HepG2 (cell line): ENCODE results near the gene PLCB1. TPM values are rescaled to one million over a fixed set of nuclear protein-coding genes. Genes with fewer than 3 reads are reported as not detected.
"Not testable (repeated sequence)": the region's sequence is repeated elsewhere in the genome, so short reads cannot be mapped to it uniquely, and the experiment has no call there.

Experiments
- ATAC-seq: fragments of 200-7000 bp; cut with Tn5 transposase; 3 replicates; pipeline ENCODE4 v1.9.1; 2020; ENCODE audit warnings: mild to moderate bottlenecking, moderate library complexity
- BruUV-seq: library from RNA; stranded (reverse); fragments of 400-500 nt; replicated peaks from 2 replicates; lab custom pipeline; 2021; lab: Mats Ljungman, UMichigan
- CTCF ChIA-PET: fragments of 300-600 bp; formaldehyde crosslinking; extraction: SDS; loops from one replicate; lab custom pipeline; 2021; ENCODE audit warnings: low total read pairs, inconsistent platforms, low intra/inter-chr PET ratio; lab: Yijun Ruan, JAX
- POLR2A ChIA-PET: fragments of 350-600 bp; sonication (Branson Sonifier 250); formaldehyde crosslinking; loops from one replicate; lab custom pipeline; 2020; ENCODE audit warnings: antibody characterized with exemption, inconsistent platforms; lab: Yijun Ruan, JAX
- DNase-seq: peaks from one replicate; pipeline ENCODE4 v3.0.0-alpha.2; 2015; ENCODE audit warnings: low spot score
- FAIRE-seq: peaks from 3 replicates; lab custom pipeline; 2011; peaks lifted over from hg19 to GRCh38; lab: Jason Lieb, UNC
- H2AFZ ChIP-seq: one replicate; pipeline ENCODE4 v1.6.1; 2011; ENCODE audit warnings: low read length, inconsistent platforms
- H3K27ac ChIP-seq: fragments of 300-600 bp; 3 replicates; pipeline ENCODE4 v1.8.0; 2011; ENCODE audit warnings: mixed run types, mild to moderate bottlenecking, mixed read lengths, low read length, inconsistent platforms; ENCODE audit not compliant: insufficient read depth; ENCODE audit errors: extremely low read length
- H3K27me3 ChIP-seq, 2 experiments: fragments of 200-600 bp in 1 of 2; 2 replicates in 1 of 2; 3 replicates in 1 of 2; pipeline versions ENCODE4 v1.6.0 to v1.8.0; 2011; ENCODE audit warnings: low read length in 2 of 2, mild to moderate bottlenecking in 2 of 2, moderate library complexity in 2 of 2, inconsistent platforms in 1 of 2; ENCODE audit not compliant: insufficient read depth in 2 of 2, control insufficient read depth in 1 of 2
- H3K36me3 ChIP-seq, 2 experiments: fragments of 200-600 bp in 1 of 2; replicated peaks in 1 of 2; 2 replicates in 1 of 2; 3 replicates in 1 of 2; pipeline versions ENCODE4 v1.5.1 to v1.8.0; 2011; ENCODE audit warnings: low read length in 2 of 2, inconsistent platforms in 1 of 2; ENCODE audit not compliant: insufficient read depth in 2 of 2, control insufficient read depth in 1 of 2
- H3K4me1 ChIP-seq: 2 replicates; pipeline ENCODE4 v1.5.1; 2012; ENCODE audit warnings: low read length, inconsistent platforms; ENCODE audit not compliant: insufficient read depth
- H3K4me2 ChIP-seq: 2 replicates; pipeline ENCODE4 v1.6.0; 2011; ENCODE audit warnings: low read depth, low read length, inconsistent platforms
- H3K4me3 ChIP-seq, 3 experiments: fragments of 200-600 bp in 1 of 3; sonication (generic), shearing (Covaris generic) in 1 of 3; replicated peaks in 1 of 3; 2 replicates each; pipeline ENCODE4 v1.5.1; 2011 to 2016; ENCODE audit warnings: low read length in 3 of 3, inconsistent platforms in 2 of 3, low read depth in 2 of 3, mild to moderate bottlenecking in 2 of 3, control low read depth in 1 of 3, mixed read lengths in 1 of 3; ENCODE audit not compliant: insufficient read depth in 1 of 3
- H3K79me2 ChIP-seq: one replicate; pipeline ENCODE4 v1.6.1; 2011; ENCODE audit warnings: low read length, inconsistent platforms; ENCODE audit not compliant: insufficient read depth
- H3K9ac ChIP-seq: 2 replicates; pipeline ENCODE4 v1.6.0; 2011; ENCODE audit warnings: mild to moderate bottlenecking, low read depth, low read length, inconsistent platforms; ENCODE audit not compliant: insufficient read depth
- H3K9me3 ChIP-seq: 2 replicates; pipeline ENCODE4 v1.5.1; 2012; ENCODE audit warnings: mild to moderate bottlenecking, low read length
- H4K20me1 ChIP-seq: 2 replicates; pipeline ENCODE4 v1.6.0; 2011; ENCODE audit warnings: inconsistent platforms, mild to moderate bottlenecking, low read length, moderate library complexity; ENCODE audit not compliant: insufficient read depth
- FUBP1 ChIP-seq: sonication (generic); formaldehyde crosslinking; IDR thresholded peaks from 2 replicates; pipeline ENCODE4 v1.5.1; 2020; ENCODE audit warnings: missing genetic modification reagents, mild to moderate bottlenecking, borderline replicate concordance
- KLF9 ChIP-seq: IDR thresholded peaks from 2 replicates; pipeline ENCODE4 v1.6.1; 2016; ENCODE audit warnings: low read depth
- SNAPC4 ChIP-seq: sonication (generic); formaldehyde crosslinking; IDR thresholded peaks from 2 replicates; pipeline ENCODE4 v1.4.0; 2020; ENCODE audit warnings: mild to moderate bottlenecking, missing genetic modification reagents
- ZBTB26 ChIP-seq: IDR thresholded peaks from 2 replicates; pipeline ENCODE4 v1.6.1; 2016; ENCODE audit warnings: missing compliant biosample characterization, missing genetic modification reagents, borderline replicate concordance
- ZNF121 ChIP-seq: sonication (generic); formaldehyde crosslinking; IDR thresholded peaks from 2 replicates; pipeline ENCODE4 v1.5.0; 2020; ENCODE audit warnings: mild to moderate bottlenecking, missing genetic modification reagents
- ZNF33B ChIP-seq: sonication (generic); formaldehyde crosslinking; IDR thresholded peaks from 2 replicates; pipeline ENCODE4 v1.5.1; 2020; ENCODE audit warnings: mild to moderate bottlenecking, missing genetic modification reagents
- ZNF564 ChIP-seq: sonication (generic); formaldehyde crosslinking; IDR thresholded peaks from 2 replicates; pipeline ENCODE4 v1.8.1; 2023; ENCODE audit warnings: mild to moderate bottlenecking, missing genetic modification reagents
- ZNF883 ChIP-seq: sonication (generic); formaldehyde crosslinking; IDR thresholded peaks from 2 replicates; pipeline ENCODE4 v1.5.1; 2020; ENCODE audit warnings: mild to moderate bottlenecking, missing genetic modification reagents; ENCODE audit errors: not compliant biosample characterization
- WGBS: methylation state at CpG from one replicate; pipeline ENCODE4 v1.1.6; 2017; ENCODE audit warnings: low lambda C conversion rate; 5-methylcytosine and 5-hydroxymethylcytosine counted together
- in situ Hi-C: cut with HindIII; loops from 2 replicates; pipeline ENCODE4 v1.10.0; 2017; ENCODE audit warnings: low pct_unique_long_range_greater_than_20kb; ENCODE audit not compliant: extremely low pct_ligation_motif_present
- intact Hi-C: fragments of 100-400 bp; cut with micrococcal nuclease; formaldehyde crosslinking; loops from one replicate; pipeline ENCODE4 v1.10.0; 2022; ENCODE audit not compliant: unreplicated experiment
- polyA plus RNA-seq, 8 experiments: library from polyadenylated mRNA; depleted of rRNA in 3 of 8; stranded (reverse) in 7 of 8; unstranded in 1 of 8; fragments of >200 nt; fragmentation: Illumina TruSeq in 4 of 8; extraction: Trizol in 4 of 8; gene quantifications; 2 replicates each; pipeline versions ENCODE4 v1.2.1 to v1.2.3, GENCODE V29; 2011 to 2016; ENCODE audit warnings: low read depth in 4 of 8, missing spikeins in 1 of 8, mixed read lengths in 1 of 8; ENCODE audit not compliant: insufficient read depth in 1 of 8
- total RNA-seq, 5 experiments: library from RNA; depleted of rRNA; stranded (reverse); fragments of >200 nt; fragmentation: Illumina TruSeq; extraction: Trizol; gene quantifications; 2 replicates each; pipeline ENCODE4 v1.2.3, GENCODE V29; 2016; ENCODE audit warnings: low read depth in 1 of 5

Gene PLCB1
- total and polyA plus RNA-seq, 2 of the 13 experiments (the other 11 are each of a cell fraction or from before 2014, with no cell fraction given), result 42.4 to 55.9 TPM

- DNase-seq, ATAC-seq, H3K79me2 ChIP-seq, H4K20me1 ChIP-seq, intact Hi-C loops, H3K27me3 ChIP-seq, H3K36me3 ChIP-seq, H3K9me3 ChIP-seq, BruUV-seq, in situ Hi-C loops, H3K4me2 ChIP-seq, H2AFZ ChIP-seq, H3K4me3 ChIP-seq, FAIRE-seq, H3K27ac ChIP-seq, H3K9ac ChIP-seq, CTCF ChIA-PET, POLR2A ChIA-PET: not testable (repeated sequence)
- peaks cover 13% of the 10 kb centered on the region for H3K4me1 ChIP-seq
- 97% methylated on average over 3 of the region's 3 CpGs for WGBS
- TF ChIP-seq ZNF564 (CRISPR knock-in tag), result peak; percentile 97; the same call in 1 of the 2 replicates
These were observed 702.2 kb downstream of the PLCB1 start for GRCh38 chr20:8834294-8834693.

- Histone ChIP-seq H3K36me3 (peaks cover 1 to 4% of the 10 kb centered on the region in 2 experiments; a peak in 2 of 5 replicates), H3K4me2 (no peak overlapping the region), H3K27ac (no peak overlapping the region), H3K79me2 (no peaks in the 10 kb centered on the region), H4K20me1 (no peaks in the 10 kb centered on the region), H3K9ac (no peak overlapping the region), H2AFZ (no peak overlapping the region), H3K4me3 (no peak overlapping the region), H3K4me1 (peaks cover 13% of the 10 kb centered on the region), H3K27me3 (no peaks in the 10 kb centered on the region), H3K9me3 (no peaks in the 10 kb centered on the region)
- BruUV-seq, result no TSS peak
- in situ Hi-C loops (no loop called here), intact Hi-C loops (no loop called here)
- ChIA-PET CTCF (no interaction called here), POLR2A (no interaction called here)
- DNase-seq, result no peak
- no peak for ATAC-seq
- no peak for FAIRE-seq
- WGBS, result 81% methylated on average over 1 of the region's 1 CpG
- no peak for TF ChIP-seq ZBTB26 (CRISPR knock-in tag)
- no peak for TF ChIP-seq ZNF883 (CRISPR knock-in tag)
- TF ChIP-seq ZNF33B (CRISPR knock-in tag), result no peak
- TF ChIP-seq SNAPC4 (CRISPR knock-in tag), result no peak
- no peak for TF ChIP-seq KLF9 (CRISPR knock-in tag)
- no peak for TF ChIP-seq ZNF121 (CRISPR knock-in tag)
- TF ChIP-seq FUBP1 (CRISPR knock-in tag), result no peak
These were observed 702.8 kb downstream of the PLCB1 start for GRCh38 chr20:8834851-8835250.
